Measurements from ENCODE around the gene SLC22A3. TPM values are rescaled to one million over a fixed set of nuclear protein-coding genes. Genes with fewer than 3 reads are reported as not detected.

SLC22A3 gene
- polyA plus RNA-seq, 1 of the 3 experiments (the other 2 are of a cell fraction), result not detected

GRCh38 chr6:160376445-160376844 is 28.3 kb downstream of the SLC22A3 start:
- H3K79me2 ChIP-seq (ENCODE audit: insufficient read depth), result no peaks in the 10 kb centered on the region
- no peak overlapping the region for H2AFZ ChIP-seq (ENCODE audit: low read depth)
- no peaks in the 10 kb centered on the region for H3K27me3 ChIP-seq (ENCODE audit: insufficient read depth)
- 45% methylated on average over 2 of the region's 2 CpGs for WGBS (ENCODE audit: low lambda C conversion rate)
- H3K9ac ChIP-seq, result no peak overlapping the region
- no peak overlapping the region for H3K4me2 ChIP-seq
- TF ChIP-seq FOSL2 (IDR thresholded peaks at IDR 0.05; ENCODE audit: borderline replicate concordance, low read depth) (no peak), GABPA (IDR thresholded peaks at IDR 0.05; ENCODE audit: low read depth) (no peak), SMC3 (IDR thresholded peaks at IDR 0.05; ENCODE audit: low read depth, low read length) (no peak), TAF1 (IDR thresholded peaks at IDR 0.05; ENCODE audit: borderline replicate concordance, low read depth, low read length) (no peak), ELF1 (IDR thresholded peaks at IDR 0.05) (no peak), JUND (IDR thresholded peaks at IDR 0.05) (no peak), RCOR1 (IDR thresholded peaks at IDR 0.05; ENCODE audit: low read length) (no peak), NRF1 (IDR thresholded peaks at IDR 0.05; ENCODE audit: low read depth, low read length) (no peak), EZH2phosphoT487 (IDR thresholded peaks at IDR 0.05; ENCODE audit: borderline replicate concordance, low read depth) (no peak), SIN3A (IDR thresholded peaks at IDR 0.05; ENCODE audit: borderline replicate concordance, low read depth, low read length) (no peak), YY1 (IDR thresholded peaks at IDR 0.05; ENCODE audit: low read depth) (no peak), REST (IDR thresholded peaks at IDR 0.05; ENCODE audit: low read depth, low read length) (no peak), RAD21 (IDR thresholded peaks at IDR 0.05; ENCODE audit: low read length) (no peak), POLR2AphosphoS5 (IDR thresholded peaks at IDR 0.05; ENCODE audit: low read depth, low read length) (no peak), RXRA (IDR thresholded peaks at IDR 0.05; ENCODE audit: borderline replicate concordance, low read depth) (no peak)
- TF ChIP-seq, protein P1, sequence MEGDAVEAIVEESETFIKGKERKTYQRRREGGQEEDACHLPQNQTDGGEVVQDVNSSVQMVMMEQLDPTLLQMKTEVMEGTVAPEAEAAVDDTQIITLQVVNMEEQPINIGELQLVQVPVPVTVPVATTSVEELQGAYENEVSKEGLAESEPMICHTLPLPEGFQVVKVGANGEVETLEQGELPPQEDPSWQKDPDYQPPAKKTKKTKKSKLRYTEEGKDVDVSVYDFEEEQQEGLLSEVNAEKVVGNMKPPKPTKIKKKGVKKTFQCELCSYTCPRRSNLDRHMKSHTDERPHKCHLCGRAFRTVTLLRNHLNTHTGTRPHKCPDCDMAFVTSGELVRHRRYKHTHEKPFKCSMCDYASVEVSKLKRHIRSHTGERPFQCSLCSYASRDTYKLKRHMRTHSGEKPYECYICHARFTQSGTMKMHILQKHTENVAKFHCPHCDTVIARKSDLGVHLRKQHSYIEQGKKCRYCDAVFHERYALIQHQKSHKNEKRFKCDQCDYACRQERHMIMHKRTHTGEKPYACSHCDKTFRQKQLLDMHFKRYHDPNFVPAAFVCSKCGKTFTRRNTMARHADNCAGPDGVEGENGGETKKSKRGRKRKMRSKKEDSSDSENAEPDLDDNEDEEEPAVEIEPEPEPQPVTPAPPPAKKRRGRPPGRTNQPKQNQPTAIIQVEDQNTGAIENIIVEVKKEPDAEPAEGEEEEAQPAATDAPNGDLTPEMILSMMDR (IDR thresholded peaks at IDR 0.05), result no peak
- TF ChIP-seq, protein P2, sequence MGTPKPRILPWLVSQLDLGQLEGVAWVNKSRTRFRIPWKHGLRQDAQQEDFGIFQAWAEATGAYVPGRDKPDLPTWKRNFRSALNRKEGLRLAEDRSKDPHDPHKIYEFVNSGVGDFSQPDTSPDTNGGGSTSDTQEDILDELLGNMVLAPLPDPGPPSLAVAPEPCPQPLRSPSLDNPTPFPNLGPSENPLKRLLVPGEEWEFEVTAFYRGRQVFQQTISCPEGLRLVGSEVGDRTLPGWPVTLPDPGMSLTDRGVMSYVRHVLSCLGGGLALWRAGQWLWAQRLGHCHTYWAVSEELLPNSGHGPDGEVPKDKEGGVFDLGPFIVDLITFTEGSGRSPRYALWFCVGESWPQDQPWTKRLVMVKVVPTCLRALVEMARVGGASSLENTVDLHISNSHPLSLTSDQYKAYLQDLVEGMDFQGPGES (IDR thresholded peaks at IDR 0.05; ENCODE audit: low read depth, low read length), result no peak
- no peaks in the 10 kb centered on the region for H3F3A ChIP-seq (replicated peaks; ENCODE audit: insufficient read depth)
- H3K9me2 ChIP-seq, result no peaks in the 10 kb centered on the region
- H3K36me3 ChIP-seq (replicated peaks in 1 of 2; ENCODE audit: control insufficient read depth in 1 of 2, insufficient read depth in 2 of 2, low read length in 1 of 2), result no peaks in the 10 kb centered on the region
- no peaks in the 10 kb centered on the region for H3K4me1 ChIP-seq (ENCODE audit: control insufficient read depth in 1 of 2, insufficient read depth in 2 of 2, low read depth in 1 of 2, low read length in 1 of 2)
- H3K9me3 ChIP-seq, result no peaks in the 10 kb centered on the region
- H3K4me3 ChIP-seq (ENCODE audit: low read depth in 2 of 2, low read length in 1 of 2), result no peak overlapping the region
- DNase-seq, result no peak
- ChIA-PET POLR2A (no interaction called here), CTCF (no interaction called here)
- H3K27ac ChIP-seq (ENCODE audit: low read depth in 2 of 2, low read length in 1 of 2), result no peak overlapping the region
- no peaks in the 10 kb centered on the region for H4K20me1 ChIP-seq (ENCODE audit: insufficient read depth)
